Medulla oblongata (tissue), 1 donor: Measurements from ENCODE around the gene P2RY12.
A peak's percentile ranks its signal among the peaks of the same experiment; 100 is the strongest.

ENCODE experiments used
- DNase-seq: peaks from one replicate; pipeline ENCODE4 v3.0.0-alpha.2; 2015; ENCODE audit errors: extremely low spot score

Gene P2RY12

GRCh38 chr3:151307131-151307530 is 77.4 kb downstream of the P2RY12 start:
- no peak for DNase-seq

- no peak for DNase-seq
Observed at GRCh38 chr3:151306168-151306810, 78.3 kb downstream of the P2RY12 start.

- no peak for DNase-seq
Observed at GRCh38 chr3:151305775-151306151, 78.8 kb downstream of the P2RY12 start.

GRCh38 chr3:151305060-151305774 is 79.3 kb downstream of the P2RY12 start:
- peak; percentile 41 for DNase-seq

- DNase-seq = no peak
Observed at GRCh38 chr3:151303751-151304150, 80.8 kb downstream of the P2RY12 start.

GRCh38 chr3:151301787-151302186 is 82.8 kb downstream of the P2RY12 start:
- DNase-seq = no peak

GRCh38 chr3:151300539-151300938 is 84.0 kb downstream of the P2RY12 start:
- DNase-seq = no peak

GRCh38 chr3:151299006-151299405 is 85.5 kb downstream of the P2RY12 start:
- no peak for DNase-seq

GRCh38 chr3:151297429-151297828 is 87.1 kb downstream of the P2RY12 start:
- DNase-seq = no peak

- DNase-seq = no peak
Observed at GRCh38 chr3:151296226-151296625, 88.3 kb downstream of the P2RY12 start.

- DNase-seq = no peak
Observed at GRCh38 chr3:151293127-151293526, 91.4 kb downstream of the P2RY12 start.

- DNase-seq = peak; percentile 48
Observed at GRCh38 chr3:151290673-151291072, 93.9 kb downstream of the P2RY12 start.

GRCh38 chr3:151289445-151289844 is 95.1 kb downstream of the P2RY12 start:
- DNase-seq = no peak
